Natural killer cell (primary cell): ENCODE measurements around the gene IL17REL. TPM values are rescaled to one million over a fixed set of nuclear protein-coding genes. Genes with fewer than 3 reads are reported as not detected.

Source experiments
- ATAC-seq, 3 donors: fragments of 150-1000 bp in 2 of 3; fragments of 200-7000 bp in 1 of 3; cut with Tn5 transposase; 1 replicate in 1 of 3; 2 replicates in 2 of 3; pipeline ENCODE4 v1.10.0; 2021; ENCODE audit warnings: mild to moderate bottlenecking in 2 of 3, moderate library complexity in 2 of 3
- DNase-seq, 2 donors: peaks; one replicate each; pipeline versions ENCODE4 v3.0.0 to v3.0.0-alpha.2; 2013 to 2021; ENCODE audit warnings: mixed read lengths in 1 of 2
- H3K27ac ChIP-seq: one replicate; pipeline ENCODE4 v1.5.1; 2013; ENCODE audit warnings: mild to moderate bottlenecking, low read length
- H3K27me3 ChIP-seq: one replicate; pipeline ENCODE4 v1.6.1; 2013; ENCODE audit warnings: low read length; ENCODE audit not compliant: control insufficient read depth, insufficient read depth
- H3K36me3 ChIP-seq: one replicate; pipeline ENCODE4 v1.6.1; 2013; ENCODE audit warnings: low read length; ENCODE audit not compliant: control insufficient read depth, insufficient read depth
- H3K4me1 ChIP-seq: one replicate; pipeline ENCODE4 v1.6.1; 2013; ENCODE audit warnings: low read length; ENCODE audit not compliant: control insufficient read depth, insufficient read depth
- H3K4me3 ChIP-seq: one replicate; pipeline ENCODE4 v1.5.1; 2013; ENCODE audit warnings: low read length
- H3K9me3 ChIP-seq: one replicate; pipeline ENCODE4 v1.6.1; 2013; ENCODE audit warnings: low read length; ENCODE audit not compliant: control insufficient read depth, insufficient read depth
- H3K27ac Mint-ChIP-seq, 2 donors: one replicate each; pipeline ENCODE4 v1.8.0; 2022; ENCODE audit warnings: mild to moderate bottlenecking in 2 of 2, mixed read lengths in 2 of 2, moderate library complexity in 1 of 2
- H3K27me3 Mint-ChIP-seq, 2 donors: one replicate each; pipeline ENCODE4 v1.8.0; 2022; ENCODE audit warnings: low read depth in 2 of 2, mixed read lengths in 2 of 2
- H3K36me3 Mint-ChIP-seq: one replicate; pipeline ENCODE4 v1.8.0; 2022; ENCODE audit warnings: mixed read lengths
- H3K4me1 Mint-ChIP-seq, 2 donors: one replicate each; pipeline ENCODE4 v1.8.0; 2022; ENCODE audit warnings: mixed read lengths in 2 of 2
- H3K4me3 Mint-ChIP-seq: one replicate; pipeline ENCODE4 v1.8.0; 2022; ENCODE audit warnings: mild to moderate bottlenecking, moderate library complexity, mixed read lengths
- H3K9me3 Mint-ChIP-seq, 2 donors: one replicate each; pipeline ENCODE4 v1.8.0; 2022; ENCODE audit warnings: mixed read lengths in 2 of 2
- WGBS: methylation state at CpG from one replicate; pipeline ENCODE4 v1.1.7; 2013; ENCODE audit warnings: missing lambda C conversion rate; ENCODE audit not compliant: insufficient coverage; 5-methylcytosine and 5-hydroxymethylcytosine counted together
- intact Hi-C: fragments of 100-400 bp; cut with micrococcal nuclease; formaldehyde crosslinking; loops from one replicate; pipeline ENCODE4 v1.14.2; 2022
- total RNA-seq, 4 donors: library from RNA; stranded (reverse); fragments of 120-200 nt in 1 of 4; gene quantifications; one replicate each; pipeline versions ENCODE4 v1.2.3 to v1.2.4, GENCODE V29; 2013 to 2022
- TF ChIP-seq, protein P1 (sequence below): fragments of 200-600 bp; IDR thresholded peaks from one replicate; pipeline ENCODE4 v1.8.0; 2022; ENCODE audit warnings: antibody characterized with exemption

IL17REL gene
- total RNA-seq, 3 donors from 2014 or later (not counting 1 experiment from before 2014, with no cell fraction given): not detected

DNA sequence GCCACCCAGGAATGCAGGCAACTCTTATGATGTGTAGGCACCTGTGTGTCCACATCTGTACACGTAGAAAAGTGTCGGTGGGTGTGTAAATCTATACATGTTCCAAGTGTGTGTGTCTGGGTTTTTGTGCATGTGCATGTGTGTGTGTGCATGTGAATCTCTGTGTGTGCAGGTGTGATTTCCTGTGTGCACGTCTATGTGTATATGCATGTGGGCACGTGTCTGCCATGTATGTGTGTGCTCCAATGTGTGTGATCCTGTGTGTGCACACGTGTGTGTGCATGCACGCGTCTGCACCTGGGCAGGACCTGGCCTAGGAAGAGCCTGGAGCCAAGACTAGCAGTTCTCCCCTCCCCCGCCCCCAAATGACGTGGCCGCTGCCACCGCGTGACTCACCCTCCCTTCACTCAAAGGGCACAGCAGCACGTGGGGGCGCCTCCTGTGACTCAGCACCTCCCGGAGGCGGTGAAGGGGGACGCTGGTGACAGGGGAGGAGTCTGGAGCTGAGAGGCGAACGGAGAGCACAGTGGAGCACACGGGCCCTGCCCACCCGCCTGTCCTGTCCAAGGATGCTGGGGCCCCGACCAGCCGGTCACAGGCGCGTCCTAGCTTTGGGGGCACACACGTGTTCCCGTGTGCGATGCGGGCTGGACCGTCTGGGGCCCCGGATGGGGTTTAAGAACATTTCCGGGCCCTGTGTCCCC lies 41.9 kb downstream of the IL17REL start:
- intact Hi-C loops: loop anchor here (5.0 kb wide), 1 partner anchor 38 kb away; no protein-coding TSS in a partner anchor
- WGBS: 6% methylated on average over 32 of the region's 32 CpGs
- Mint-ChIP-seq H3K4me3 (peak overlapping the region; percentile 76), H3K27me3 (peaks cover 0 to 3% of the 10 kb centered on the region in 2 donors), H3K9me3 (no peaks in the 10 kb centered on the region), H3K27ac (peak overlapping the region; percentile 76 to 95), H3K36me3 (no peaks in the 10 kb centered on the region), H3K4me1 (peaks cover 9 to 28% of the 10 kb centered on the region in 2 donors)
- ATAC-seq: peak; percentile 86 to 94 (median 89)
- H3K4me3 ChIP-seq: peak overlapping the region; percentile 52
- no peaks in the 10 kb centered on the region for H3K36me3 ChIP-seq
- H3K4me1 ChIP-seq: peaks cover 50% of the 10 kb centered on the region
- peak overlapping the region; percentile 74 for H3K27ac ChIP-seq
- DNase-seq: peak; percentile 89 to 97
- no peaks in the 10 kb centered on the region for H3K27me3 ChIP-seq
- H3K9me3 ChIP-seq: no peaks in the 10 kb centered on the region
- TF ChIP-seq, protein P1, sequence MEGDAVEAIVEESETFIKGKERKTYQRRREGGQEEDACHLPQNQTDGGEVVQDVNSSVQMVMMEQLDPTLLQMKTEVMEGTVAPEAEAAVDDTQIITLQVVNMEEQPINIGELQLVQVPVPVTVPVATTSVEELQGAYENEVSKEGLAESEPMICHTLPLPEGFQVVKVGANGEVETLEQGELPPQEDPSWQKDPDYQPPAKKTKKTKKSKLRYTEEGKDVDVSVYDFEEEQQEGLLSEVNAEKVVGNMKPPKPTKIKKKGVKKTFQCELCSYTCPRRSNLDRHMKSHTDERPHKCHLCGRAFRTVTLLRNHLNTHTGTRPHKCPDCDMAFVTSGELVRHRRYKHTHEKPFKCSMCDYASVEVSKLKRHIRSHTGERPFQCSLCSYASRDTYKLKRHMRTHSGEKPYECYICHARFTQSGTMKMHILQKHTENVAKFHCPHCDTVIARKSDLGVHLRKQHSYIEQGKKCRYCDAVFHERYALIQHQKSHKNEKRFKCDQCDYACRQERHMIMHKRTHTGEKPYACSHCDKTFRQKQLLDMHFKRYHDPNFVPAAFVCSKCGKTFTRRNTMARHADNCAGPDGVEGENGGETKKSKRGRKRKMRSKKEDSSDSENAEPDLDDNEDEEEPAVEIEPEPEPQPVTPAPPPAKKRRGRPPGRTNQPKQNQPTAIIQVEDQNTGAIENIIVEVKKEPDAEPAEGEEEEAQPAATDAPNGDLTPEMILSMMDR: no peak

DNA sequence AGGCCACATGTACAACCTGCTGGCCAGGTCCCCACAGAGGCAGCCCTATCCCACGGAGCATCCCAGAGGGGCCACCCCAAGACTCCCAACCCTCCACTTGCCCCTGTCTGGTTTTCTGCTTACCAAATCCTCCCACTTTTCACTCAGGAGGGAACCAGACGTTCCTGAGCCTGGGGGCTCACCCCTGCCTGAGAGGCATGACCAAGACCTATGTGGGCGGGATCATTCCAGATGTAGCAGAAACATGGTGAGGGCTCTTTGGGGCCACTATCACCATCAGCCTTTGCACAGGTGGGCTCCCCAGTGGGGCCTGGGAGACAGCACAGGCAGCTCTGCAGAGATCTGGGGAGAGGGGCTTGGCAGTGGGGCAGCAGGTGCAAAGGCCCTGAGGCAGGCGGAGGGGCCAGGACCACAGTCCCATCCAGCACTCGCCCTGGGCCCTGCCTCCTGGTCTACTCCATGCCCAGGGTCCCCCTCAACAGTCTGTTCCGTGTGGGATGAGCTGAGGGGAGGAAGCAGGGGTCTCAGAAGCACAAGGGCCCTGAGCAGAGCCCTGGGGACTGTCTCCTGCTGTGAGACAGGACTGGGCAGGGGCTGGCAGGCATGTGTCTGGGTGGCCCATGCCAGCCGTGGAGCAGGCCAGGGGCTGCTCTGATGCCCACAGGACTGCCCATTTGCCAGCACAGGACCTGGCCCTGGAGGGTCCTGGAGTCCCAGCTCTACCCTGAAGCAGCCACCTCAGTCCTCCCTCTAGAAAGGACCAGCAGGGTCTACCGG lies 42.6 kb downstream of the IL17REL start:
- Mint-ChIP-seq H3K27me3 (no peaks in the 10 kb centered on the region), H3K27ac (peak overlapping the region; percentile 76 to 95), H3K4me3 (no peak overlapping the region), H3K9me3 (no peaks in the 10 kb centered on the region), H3K36me3 (no peaks in the 10 kb centered on the region), H3K4me1 (peaks cover 9 to 23% of the 10 kb centered on the region in 2 donors)
- H3K4me3 ChIP-seq: no peak overlapping the region
- TF ChIP-seq, protein P1: no peak
- DNase-seq (peak; percentile 19 to 32), ATAC-seq (no peak)
- intact Hi-C loops: loop anchor here (5.0 kb wide), 1 partner anchor 38 kb away; no protein-coding TSS in a partner anchor
- H3K27me3 ChIP-seq: no peaks in the 10 kb centered on the region
- H3K36me3 ChIP-seq: no peaks in the 10 kb centered on the region
- H3K27ac ChIP-seq: peak overlapping the region; percentile 34
- peaks cover 48% of the 10 kb centered on the region for H3K4me1 ChIP-seq
- no peaks in the 10 kb centered on the region for H3K9me3 ChIP-seq
- WGBS: 82% methylated on average over 8 of the region's 8 CpGs

DNA sequence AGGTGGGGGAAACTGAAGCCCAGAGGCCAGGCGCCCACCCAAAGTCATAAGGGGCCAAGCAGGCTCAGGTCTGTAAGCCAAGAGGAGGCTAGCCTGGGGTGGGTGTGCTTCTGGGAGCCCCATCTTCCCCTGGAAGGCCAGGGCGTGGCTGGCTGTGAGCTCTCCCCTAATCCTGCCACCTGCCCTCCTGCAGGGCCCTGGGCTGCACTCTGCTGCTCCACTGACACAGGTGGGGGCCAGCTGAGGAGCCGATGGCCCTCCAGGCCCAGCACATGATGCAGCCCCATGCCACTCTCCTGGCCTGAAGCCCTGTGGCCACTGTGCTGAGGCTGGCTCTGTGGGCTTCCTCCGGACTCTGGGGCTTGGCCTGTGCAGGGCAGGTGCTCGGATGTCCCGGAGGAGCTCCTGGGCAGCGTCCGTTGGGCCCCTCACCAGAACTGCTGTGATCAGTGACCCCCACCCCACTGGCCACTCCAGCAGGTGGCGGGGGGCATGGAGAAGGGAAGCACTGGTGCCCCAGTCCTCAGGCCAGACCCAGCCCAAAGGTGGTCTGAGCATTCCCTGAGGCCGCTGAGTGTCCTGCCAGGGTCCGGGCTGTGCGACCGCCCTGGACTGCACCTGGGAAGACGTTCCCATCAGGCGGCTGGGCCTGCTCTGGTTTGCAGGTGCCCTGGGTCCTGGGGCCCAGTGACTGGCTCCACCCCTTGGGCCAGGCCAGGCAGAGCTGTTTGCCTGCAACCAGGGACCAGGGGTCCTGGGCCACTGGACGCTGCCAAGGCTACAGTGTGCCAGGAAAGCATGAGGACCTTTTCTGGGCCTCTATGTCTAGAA lies 43.5 kb downstream of the IL17REL start:
- no peaks in the 10 kb centered on the region for H3K36me3 Mint-ChIP-seq
- H3K4me1 ChIP-seq: peaks cover 50% of the 10 kb centered on the region
- DNase-seq: peak; percentile 24 to 42

More for the DNA sequence above, 43.5 kb downstream of the IL17REL start:
- Histone ChIP-seq H3K4me3 (no peak overlapping the region), H3K36me3 (peaks cover 4% of the 10 kb centered on the region), H3K27me3 (no peaks in the 10 kb centered on the region), H3K27ac (no peak overlapping the region), H3K9me3 (no peaks in the 10 kb centered on the region)
- ATAC-seq: no peak
- WGBS: 96% methylated on average over 16 of the region's 16 CpGs
- Mint-ChIP-seq H3K27ac (peak overlapping the region in 1 of 2 donors; percentile 95), H3K9me3 (no peaks in the 10 kb centered on the region), H3K4me1 (peaks cover 9 to 25% of the 10 kb centered on the region in 2 donors), H3K27me3 (no peaks in the 10 kb centered on the region), H3K4me3 (no peak overlapping the region)
- intact Hi-C loops: no loop called here
- TF ChIP-seq, protein P1: no peak
